Keratinocyte (primary cell): ENCODE measurements around the gene SIGLEC1. TPM values are rescaled to one million over a fixed set of nuclear protein-coding genes. Genes with fewer than 3 reads are reported as not detected.

Experiments
- DNase-seq: peaks from one replicate; pipeline ENCODE4 v3.0.0-alpha.2; 2011; ENCODE audit warnings: low read depth, missing footprints, low spot score
- FAIRE-seq: peaks from 2 replicates; lab custom pipeline; 2011; peaks lifted over from hg19 to GRCh38; lab: Jason Lieb, UNC
- H2AFZ ChIP-seq: 2 replicates; pipeline ENCODE4 v1.6.0; 2012; ENCODE audit warnings: low read length, control low read depth, inconsistent platforms; ENCODE audit not compliant: control insufficient read depth
- H3K27ac ChIP-seq: 2 replicates; pipeline ENCODE4 v1.5.1; 2011; ENCODE audit warnings: low read length; ENCODE audit not compliant: control insufficient read depth, insufficient read depth
- H3K27me3 ChIP-seq: 3 replicates; pipeline ENCODE4 v1.6.0; 2011; ENCODE audit warnings: low read length; ENCODE audit not compliant: control insufficient read depth, insufficient read depth; ENCODE audit errors: extremely low read depth
- H3K36me3 ChIP-seq, 2 experiments: 2 replicates in 1 of 2; 3 replicates in 1 of 2; pipeline ENCODE4 v1.5.1; 2011; ENCODE audit warnings: low read length in 2 of 2, mild to moderate bottlenecking in 1 of 2; ENCODE audit not compliant: control insufficient read depth in 2 of 2, insufficient read depth in 2 of 2; ENCODE audit errors: extremely low read depth in 1 of 2
- H3K4me1 ChIP-seq: 3 replicates; pipeline ENCODE4 v1.5.1; 2011; ENCODE audit warnings: low read length; ENCODE audit not compliant: control insufficient read depth, insufficient read depth; ENCODE audit errors: extremely low read depth
- H3K4me2 ChIP-seq: 3 replicates; pipeline ENCODE4 v1.6.0; 2011; ENCODE audit warnings: low read depth, low read length; ENCODE audit not compliant: control insufficient read depth, insufficient read depth; ENCODE audit errors: extremely low read depth
- H3K4me3 ChIP-seq, 3 experiments: fragments of 200-600 bp in 1 of 3; sonication (generic) in 1 of 3; 2 replicates in 2 of 3; 3 replicates in 1 of 3; pipeline ENCODE4 v1.5.1; 2011 to 2016; ENCODE audit warnings: low read length in 3 of 3, mild to moderate bottlenecking in 3 of 3, control low read depth in 2 of 3, inconsistent platforms in 1 of 3, low read depth in 1 of 3, mixed read lengths in 1 of 3, mixed run types in 1 of 3, moderate library complexity in 1 of 3; ENCODE audit not compliant: control insufficient read depth in 2 of 3, insufficient read depth in 2 of 3; ENCODE audit errors: extremely low read depth in 1 of 3
- H3K79me2 ChIP-seq: 2 replicates; pipeline ENCODE4 v1.6.0; 2012; ENCODE audit warnings: low read length; ENCODE audit not compliant: control insufficient read depth, insufficient read depth
- H3K9ac ChIP-seq: 3 replicates; pipeline ENCODE4 v1.6.0; 2011; ENCODE audit warnings: low read length; ENCODE audit not compliant: control insufficient read depth, insufficient read depth; ENCODE audit errors: extremely low read depth
- H3K9me1 ChIP-seq: 3 replicates; pipeline ENCODE4 v1.6.0; 2011; ENCODE audit warnings: low read length; ENCODE audit not compliant: control insufficient read depth, insufficient read depth; ENCODE audit errors: extremely low read depth
- H3K9me3 ChIP-seq: 2 replicates; pipeline ENCODE4 v1.5.1; 2012; ENCODE audit warnings: low read depth, low read length; ENCODE audit not compliant: control insufficient read depth
- H4K20me1 ChIP-seq: 3 replicates; pipeline ENCODE4 v1.6.0; 2011; ENCODE audit warnings: low read length; ENCODE audit not compliant: control insufficient read depth, insufficient read depth; ENCODE audit errors: extremely low read depth
- EZH2 ChIP-seq: IDR thresholded peaks from one replicate; pipeline ENCODE4 v1.6.1; 2012; ENCODE audit warnings: inconsistent platforms, mild to moderate bottlenecking, low read length, moderate library complexity
- dilution Hi-C: fragments of 300-500 bp; cut with MboI; formaldehyde crosslinking; loops from one replicate; pipeline ENCODE4 v1.7.0; 2020; ENCODE audit warnings: low sequenced_read_pairs; ENCODE audit not compliant: extremely low pct_ligation_motif_present
- polyA plus RNA-seq, 5 experiments: library from polyadenylated mRNA; depleted of rRNA in 3 of 5; stranded (reverse) in 3 of 5; stranded (forward) in 1 of 5; unstranded in 1 of 5; fragments of >200 nt; gene quantifications; 1 replicate in 1 of 5; 2 replicates in 3 of 5; 3 replicates in 1 of 5; pipeline versions ENCODE4 v1.2.1 to v1.2.3, GENCODE V29; 2011 to 2012; ENCODE audit warnings: missing spikeins in 2 of 5, low read depth in 1 of 5, low replicate concordance in 1 of 5
- TF ChIP-seq, protein P1 (sequence below), 3 experiments: IDR thresholded peaks in 1 of 3; conservative IDR thresholded peaks in 1 of 3; optimal IDR thresholded peaks in 1 of 3; 2 replicates in 2 of 3; 3 replicates in 1 of 3; pipeline versions ENCODE3 to v1.5.1; 2011; ENCODE audit warnings: low read length in 3 of 3, mild to moderate bottlenecking in 3 of 3, moderate library complexity in 2 of 3, control low read depth in 1 of 3, inconsistent platforms in 1 of 3; ENCODE audit not compliant: insufficient read depth in 2 of 3; ENCODE audit errors: extremely low read depth in 1 of 3

SIGLEC1 gene
- polyA plus RNA-seq, 1 donor (not counting 4 experiments of a cell fraction or from before 2014, with no cell fraction given): not detected

DNA sequence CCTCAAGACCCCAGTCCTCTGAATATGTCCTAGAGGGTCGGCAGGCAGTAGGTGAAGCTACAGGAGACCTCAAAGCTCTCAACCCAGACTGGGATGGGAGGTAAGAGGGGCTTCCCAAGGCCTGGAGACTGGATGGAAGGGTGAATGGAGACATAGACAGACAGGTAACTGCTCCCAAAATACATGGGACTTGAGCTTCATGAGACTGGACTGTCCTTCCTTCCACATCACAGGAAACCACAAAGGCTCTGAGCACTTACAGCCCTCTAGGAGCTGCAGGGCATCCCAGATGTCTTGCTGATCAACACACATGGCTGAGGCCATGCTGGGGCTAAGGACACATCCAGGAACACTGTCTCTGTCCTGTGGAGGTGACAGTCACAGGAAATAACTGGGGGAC lies 31.6 kb upstream of the SIGLEC1 start:
- Histone ChIP-seq H3K4me1 (no peaks in the 10 kb centered on the region), H3K9me3 (no peaks in the 10 kb centered on the region), H3K36me3 (no peaks in the 10 kb centered on the region), H3K9me1 (no peaks in the 10 kb centered on the region), H3K4me2 (no peak overlapping the region), H3K9ac (no peak overlapping the region), H2AFZ (no peak overlapping the region), H4K20me1 (no peaks in the 10 kb centered on the region), H3K79me2 (no peaks in the 10 kb centered on the region), H3K27me3 (peaks cover 21% of the 10 kb centered on the region), H3K4me3 (no peak overlapping the region), H3K27ac (no peak overlapping the region)
- FAIRE-seq: no peak
- TF ChIP-seq, protein P1, sequence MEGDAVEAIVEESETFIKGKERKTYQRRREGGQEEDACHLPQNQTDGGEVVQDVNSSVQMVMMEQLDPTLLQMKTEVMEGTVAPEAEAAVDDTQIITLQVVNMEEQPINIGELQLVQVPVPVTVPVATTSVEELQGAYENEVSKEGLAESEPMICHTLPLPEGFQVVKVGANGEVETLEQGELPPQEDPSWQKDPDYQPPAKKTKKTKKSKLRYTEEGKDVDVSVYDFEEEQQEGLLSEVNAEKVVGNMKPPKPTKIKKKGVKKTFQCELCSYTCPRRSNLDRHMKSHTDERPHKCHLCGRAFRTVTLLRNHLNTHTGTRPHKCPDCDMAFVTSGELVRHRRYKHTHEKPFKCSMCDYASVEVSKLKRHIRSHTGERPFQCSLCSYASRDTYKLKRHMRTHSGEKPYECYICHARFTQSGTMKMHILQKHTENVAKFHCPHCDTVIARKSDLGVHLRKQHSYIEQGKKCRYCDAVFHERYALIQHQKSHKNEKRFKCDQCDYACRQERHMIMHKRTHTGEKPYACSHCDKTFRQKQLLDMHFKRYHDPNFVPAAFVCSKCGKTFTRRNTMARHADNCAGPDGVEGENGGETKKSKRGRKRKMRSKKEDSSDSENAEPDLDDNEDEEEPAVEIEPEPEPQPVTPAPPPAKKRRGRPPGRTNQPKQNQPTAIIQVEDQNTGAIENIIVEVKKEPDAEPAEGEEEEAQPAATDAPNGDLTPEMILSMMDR (optimal IDR thresholded peaks at IDR 0.05 in 1 of 3, IDR thresholded peaks at IDR 0.05 in 1 of 3, conservative IDR thresholded peaks at IDR 0.05 in 1 of 3; ENCODE audit: extremely low read depth in 1 of 3, insufficient read depth in 2 of 3, low read length in 3 of 3): no peak
- no peak for TF ChIP-seq EZH2
- DNase-seq: no peak
- dilution Hi-C loops: no loop called here

GRCh38 chr20:3743251-3743650 lies 30.9 kb upstream of the SIGLEC1 start:
- TF ChIP-seq, protein P1 (optimal IDR thresholded peaks at IDR 0.05 in 1 of 3, IDR thresholded peaks at IDR 0.05 in 1 of 3, conservative IDR thresholded peaks at IDR 0.05 in 1 of 3; ENCODE audit: extremely low read depth in 1 of 3, insufficient read depth in 2 of 3, low read length in 3 of 3): no peak
- no peak for TF ChIP-seq EZH2
- FAIRE-seq (no peak), DNase-seq (no peak)
- H3K79me2 ChIP-seq: no peaks in the 10 kb centered on the region
- H3K9ac ChIP-seq: no peak overlapping the region
- H2AFZ ChIP-seq: no peak overlapping the region
- no peak overlapping the region for H3K27ac ChIP-seq
- peaks cover 13% of the 10 kb centered on the region for H3K27me3 ChIP-seq
- H3K36me3 ChIP-seq: no peaks in the 10 kb centered on the region
- no peak overlapping the region for H3K4me2 ChIP-seq
- dilution Hi-C loops: no loop called here
- no peaks in the 10 kb centered on the region for H3K9me1 ChIP-seq
- no peaks in the 10 kb centered on the region for H3K4me1 ChIP-seq
- H3K9me3 ChIP-seq: no peaks in the 10 kb centered on the region
- H3K4me3 ChIP-seq: no peak overlapping the region
- no peaks in the 10 kb centered on the region for H4K20me1 ChIP-seq
